GM12878 (cell line): ENCODE results near the gene SLC4A1.

Source experiments
- CHD1 ChIP-seq: IDR thresholded peaks from 2 replicates; pipeline ENCODE4 v1.6.1; 2012; ENCODE audit warnings: low read depth, low read length, improper control_type of control experiment
- CTCF ChIP-seq, 3 experiments: IDR thresholded peaks in 2 of 3; conservative IDR thresholded peaks in 1 of 3; 2 replicates each; pipeline ENCODE4 v1.5.1; 2011; ENCODE audit warnings: low read depth in 3 of 3, low read length in 3 of 3, mild to moderate bottlenecking in 3 of 3, control low read depth in 2 of 3, moderate library complexity in 2 of 3, inconsistent platforms in 1 of 3, mixed read lengths in 1 of 3; ENCODE audit not compliant: control insufficient read depth in 2 of 3, insufficient read depth in 1 of 3; ENCODE audit errors: extremely low read depth in 1 of 3
- FOS ChIP-seq: IDR thresholded peaks from 3 replicates; pipeline ENCODE4 v1.6.1; 2011; ENCODE audit warnings: borderline replicate concordance; ENCODE audit not compliant: insufficient read length; ENCODE audit errors: extremely low read depth
- POLR2AphosphoS5 ChIP-seq: IDR thresholded peaks from 2 replicates; pipeline ENCODE4 v1.6.1; 2011; ENCODE audit warnings: mild to moderate bottlenecking, low read length, inconsistent platforms
- SREBF2 ChIP-seq: IDR thresholded peaks from 2 replicates; pipeline ENCODE4 v1.6.1; 2012; ENCODE audit warnings: mild to moderate bottlenecking, low read length
- ZBTB4 ChIP-seq: fragments of 450-650 bp; formaldehyde crosslinking; IDR thresholded peaks from 2 replicates; pipeline ENCODE4 v1.4.0; 2022; ENCODE audit warnings: mild to moderate bottlenecking, moderate library complexity
- TF ChIP-seq, protein P1 (sequence below): fragments of 450-650 bp; IDR thresholded peaks from 2 replicates; pipeline ENCODE4 v1.6.1; 2016; ENCODE audit warnings: mild to moderate bottlenecking, moderate library complexity, borderline replicate concordance
- TF ChIP-seq, protein P2 (sequence below): fragments of 450-650 bp; IDR thresholded peaks from 2 replicates; pipeline ENCODE4 v1.6.1; 2017; ENCODE audit warnings: mild to moderate bottlenecking

- TF ChIP-seq CTCF (IDR thresholded peaks at IDR 0.05 in 2 of 3, conservative IDR thresholded peaks at IDR 0.05 in 1 of 3; ENCODE audit: control insufficient read depth in 2 of 3, extremely low read depth in 1 of 3, insufficient read depth in 1 of 3, low read depth in 3 of 3, low read length in 3 of 3) (no peak), ZBTB4 (CRISPR knock-in tag) (no peak), CHD1 (no peak), POLR2AphosphoS5 (no peak), FOS (no peak), SREBF2 (no peak)
- TF ChIP-seq, protein P1, sequence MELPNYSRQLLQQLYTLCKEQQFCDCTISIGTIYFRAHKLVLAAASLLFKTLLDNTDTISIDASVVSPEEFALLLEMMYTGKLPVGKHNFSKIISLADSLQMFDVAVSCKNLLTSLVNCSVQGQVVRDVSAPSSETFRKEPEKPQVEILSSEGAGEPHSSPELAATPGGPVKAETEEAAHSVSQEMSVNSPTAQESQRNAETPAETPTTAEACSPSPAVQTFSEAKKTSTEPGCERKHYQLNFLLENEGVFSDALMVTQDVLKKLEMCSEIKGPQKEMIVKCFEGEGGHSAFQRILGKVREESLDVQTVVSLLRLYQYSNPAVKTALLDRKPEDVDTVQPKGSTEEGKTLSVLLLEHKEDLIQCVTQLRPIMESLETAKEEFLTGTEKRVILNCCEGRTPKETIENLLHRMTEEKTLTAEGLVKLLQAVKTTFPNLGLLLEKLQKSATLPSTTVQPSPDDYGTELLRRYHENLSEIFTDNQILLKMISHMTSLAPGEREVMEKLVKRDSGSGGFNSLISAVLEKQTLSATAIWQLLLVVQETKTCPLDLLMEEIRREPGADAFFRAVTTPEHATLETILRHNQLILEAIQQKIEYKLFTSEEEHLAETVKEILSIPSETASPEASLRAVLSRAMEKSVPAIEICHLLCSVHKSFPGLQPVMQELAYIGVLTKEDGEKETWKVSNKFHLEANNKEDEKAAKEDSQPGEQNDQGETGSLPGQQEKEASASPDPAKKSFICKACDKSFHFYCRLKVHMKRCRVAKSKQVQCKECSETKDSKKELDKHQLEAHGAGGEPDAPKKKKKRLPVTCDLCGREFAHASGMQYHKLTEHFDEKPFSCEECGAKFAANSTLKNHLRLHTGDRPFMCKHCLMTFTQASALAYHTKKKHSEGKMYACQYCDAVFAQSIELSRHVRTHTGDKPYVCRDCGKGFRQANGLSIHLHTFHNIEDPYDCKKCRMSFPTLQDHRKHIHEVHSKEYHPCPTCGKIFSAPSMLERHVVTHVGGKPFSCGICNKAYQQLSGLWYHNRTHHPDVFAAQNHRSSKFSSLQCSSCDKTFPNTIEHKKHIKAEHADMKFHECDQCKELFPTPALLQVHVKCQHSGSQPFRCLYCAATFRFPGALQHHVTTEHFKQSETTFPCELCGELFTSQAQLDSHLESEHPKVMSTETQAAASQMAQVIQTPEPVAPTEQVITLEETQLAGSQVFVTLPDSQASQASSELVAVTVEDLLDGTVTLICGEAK, result no peak
- TF ChIP-seq, protein P2, sequence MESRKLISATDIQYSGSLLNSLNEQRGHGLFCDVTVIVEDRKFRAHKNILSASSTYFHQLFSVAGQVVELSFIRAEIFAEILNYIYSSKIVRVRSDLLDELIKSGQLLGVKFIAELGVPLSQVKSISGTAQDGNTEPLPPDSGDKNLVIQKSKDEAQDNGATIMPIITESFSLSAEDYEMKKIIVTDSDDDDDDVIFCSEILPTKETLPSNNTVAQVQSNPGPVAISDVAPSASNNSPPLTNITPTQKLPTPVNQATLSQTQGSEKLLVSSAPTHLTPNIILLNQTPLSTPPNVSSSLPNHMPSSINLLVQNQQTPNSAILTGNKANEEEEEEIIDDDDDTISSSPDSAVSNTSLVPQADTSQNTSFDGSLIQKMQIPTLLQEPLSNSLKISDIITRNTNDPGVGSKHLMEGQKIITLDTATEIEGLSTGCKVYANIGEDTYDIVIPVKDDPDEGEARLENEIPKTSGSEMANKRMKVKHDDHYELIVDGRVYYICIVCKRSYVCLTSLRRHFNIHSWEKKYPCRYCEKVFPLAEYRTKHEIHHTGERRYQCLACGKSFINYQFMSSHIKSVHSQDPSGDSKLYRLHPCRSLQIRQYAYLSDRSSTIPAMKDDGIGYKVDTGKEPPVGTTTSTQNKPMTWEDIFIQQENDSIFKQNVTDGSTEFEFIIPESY, result no peak
These were observed 40.9 kb upstream of the SLC4A1 start for GRCh38 chr17:44308865-44309264.
